Neural progenitor cell (in vitro differentiated cells): ENCODE data around the gene PMPCA. TPM values are rescaled to one million over a fixed set of nuclear protein-coding genes. Genes with fewer than 3 reads are reported as not detected.

Experiments used
- DNase-seq: peaks from one replicate; pipeline ENCODE4 v3.0.0-alpha.2; 2016; ENCODE audit warnings: low spot score
- H2AFZ ChIP-seq: fragments of 200-600 bp; sonication (generic); replicated peaks from 2 replicates; pipeline ENCODE4 v1.6.1; 2016; ENCODE audit warnings: antibody characterized with exemption
- H3F3A ChIP-seq: fragments of 200-600 bp; sonication (generic); 2 replicates; pipeline ENCODE4 v1.6.1; 2016; ENCODE audit warnings: antibody characterized with exemption, low read depth
- H3K27ac ChIP-seq: fragments of 200-600 bp; sonication (generic); 2 replicates; pipeline ENCODE4 v1.5.1; 2016; ENCODE audit warnings: mild to moderate bottlenecking
- H3K27me3 ChIP-seq: fragments of 200-600 bp; sonication (generic); 2 replicates; pipeline ENCODE4 v1.6.1; 2016; ENCODE audit warnings: mild to moderate bottlenecking, moderate library complexity
- H3K36me3 ChIP-seq: fragments of 200-600 bp; sonication (generic); 2 replicates; pipeline ENCODE4 v1.5.1; 2016
- H3K4me1 ChIP-seq: fragments of 200-600 bp; sonication (generic); 2 replicates; pipeline ENCODE4 v1.6.1; 2016; ENCODE audit warnings: mixed run types
- H3K4me2 ChIP-seq: fragments of 200-600 bp; sonication (generic); 2 replicates; pipeline ENCODE4 v1.6.1; 2016
- H3K4me3 ChIP-seq: fragments of 200-600 bp; sonication (generic); 2 replicates; pipeline ENCODE4 v1.5.1; 2016
- H3K79me2 ChIP-seq: fragments of 200-600 bp; sonication (generic); 2 replicates; pipeline ENCODE4 v1.6.1; 2016; ENCODE audit warnings: low read depth
- H3K9ac ChIP-seq: fragments of 200-600 bp; sonication (generic); 2 replicates; pipeline ENCODE4 v1.6.1; 2016
- H3K9me3 ChIP-seq: fragments of 200-600 bp; sonication (generic); 2 replicates; pipeline ENCODE4 v1.5.1; 2016; ENCODE audit warnings: low read depth
- H4K20me1 ChIP-seq: fragments of 200-600 bp; sonication (generic); 2 replicates; pipeline ENCODE4 v1.6.1; 2016; ENCODE audit warnings: low read depth
- H3K27ac Mint-ChIP-seq: 3 replicates; pipeline ENCODE4 v1.8.0; 2021; ENCODE audit warnings: mixed read lengths
- H3K27me3 Mint-ChIP-seq: 2 replicates; pipeline ENCODE4 v1.8.0; 2022; ENCODE audit warnings: low read depth, mild to moderate bottlenecking, inconsistent platforms, moderate library complexity, mixed read lengths; ENCODE audit not compliant: insufficient read depth
- H3K36me3 Mint-ChIP-seq: 3 replicates; pipeline ENCODE4 v1.8.0; 2021; ENCODE audit warnings: mixed read lengths
- H3K4me1 Mint-ChIP-seq: 3 replicates; pipeline ENCODE4 v1.8.0; 2021; ENCODE audit warnings: mixed read lengths
- H3K4me3 Mint-ChIP-seq: 3 replicates; pipeline ENCODE4 v1.8.0; 2021; ENCODE audit warnings: mild to moderate bottlenecking, moderate library complexity, mixed read lengths
- H3K9me3 Mint-ChIP-seq: 3 replicates; pipeline ENCODE4 v1.8.0; 2020; ENCODE audit warnings: mixed read lengths
- EZH2 ChIP-seq: fragments of 200-600 bp; sonication (generic); IDR thresholded peaks from 2 replicates; pipeline ENCODE4 v1.6.1; 2017; ENCODE audit warnings: antibody characterized with exemption, mild to moderate bottlenecking, moderate library complexity
- EZH2phosphoT487 ChIP-seq: fragments of 200-600 bp; sonication (generic); IDR thresholded peaks from 2 replicates; pipeline ENCODE4 v1.6.1; 2017; ENCODE audit warnings: antibody characterized with exemption
- total RNA-seq: library from RNA; depleted of rRNA; stranded (reverse); fragments of >200 nt; gene quantifications from 2 replicates; pipeline ENCODE4 v1.2.3, GENCODE V29; 2015; ENCODE audit warnings: low replicate concordance
- TF ChIP-seq, protein P1 (sequence below): fragments of 200-600 bp; sonication (generic); IDR thresholded peaks from 2 replicates; pipeline ENCODE4 v1.5.1; 2017; ENCODE audit warnings: antibody characterized with exemption, mild to moderate bottlenecking

The PMPCA gene
- total RNA-seq, 1 donor from 2014 or later, result 51.3 TPM

DNA sequence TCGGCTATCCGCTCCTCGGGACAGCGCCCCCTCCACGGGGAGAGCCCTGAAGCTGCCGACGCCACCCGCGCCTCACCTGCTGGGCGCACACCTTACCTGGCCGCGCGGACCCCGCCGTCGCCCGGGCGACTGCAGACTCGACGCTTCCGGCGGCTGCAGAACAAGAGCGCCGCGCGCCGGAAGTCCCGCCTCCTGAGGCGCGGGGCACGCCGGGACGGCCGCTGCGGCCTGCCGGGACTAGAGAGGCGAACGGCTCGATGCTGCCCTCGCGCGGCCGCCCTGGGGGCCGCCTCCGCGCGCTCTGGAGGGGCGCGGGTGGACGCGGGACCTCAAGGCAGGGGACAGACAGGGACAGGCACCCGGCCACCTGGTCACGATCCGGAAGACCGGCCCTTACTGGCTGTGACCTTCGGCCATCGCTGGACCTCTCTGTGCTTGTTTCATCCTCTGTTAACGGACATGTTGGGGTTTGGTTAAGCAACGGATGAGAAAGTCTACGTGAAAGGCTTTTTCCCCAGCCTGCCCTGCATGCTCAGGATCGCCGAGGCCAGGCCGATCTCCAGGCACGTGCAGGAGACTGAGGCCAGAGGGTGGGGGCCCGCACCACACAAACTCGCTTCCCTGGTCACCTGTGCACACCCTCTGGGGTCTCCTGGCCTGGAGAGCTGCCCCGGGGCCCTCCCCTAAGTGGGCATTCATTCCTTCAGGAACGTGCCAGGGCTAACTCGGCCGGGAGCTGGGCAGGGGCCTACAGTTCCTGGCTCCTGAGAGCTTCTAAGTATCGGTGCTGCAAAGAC lies 10.2 kb upstream of the PMPCA start, which contains the start of gene SNAPC4:
TSS of gene SNAPC4 (minus strand) at position 133 of the 797 bp plus-strand sequence. CDS start 1,742 bp downstream, outside the sequence.
- H3K36me3 ChIP-seq, result no peaks in the 10 kb centered on the region

DNA sequence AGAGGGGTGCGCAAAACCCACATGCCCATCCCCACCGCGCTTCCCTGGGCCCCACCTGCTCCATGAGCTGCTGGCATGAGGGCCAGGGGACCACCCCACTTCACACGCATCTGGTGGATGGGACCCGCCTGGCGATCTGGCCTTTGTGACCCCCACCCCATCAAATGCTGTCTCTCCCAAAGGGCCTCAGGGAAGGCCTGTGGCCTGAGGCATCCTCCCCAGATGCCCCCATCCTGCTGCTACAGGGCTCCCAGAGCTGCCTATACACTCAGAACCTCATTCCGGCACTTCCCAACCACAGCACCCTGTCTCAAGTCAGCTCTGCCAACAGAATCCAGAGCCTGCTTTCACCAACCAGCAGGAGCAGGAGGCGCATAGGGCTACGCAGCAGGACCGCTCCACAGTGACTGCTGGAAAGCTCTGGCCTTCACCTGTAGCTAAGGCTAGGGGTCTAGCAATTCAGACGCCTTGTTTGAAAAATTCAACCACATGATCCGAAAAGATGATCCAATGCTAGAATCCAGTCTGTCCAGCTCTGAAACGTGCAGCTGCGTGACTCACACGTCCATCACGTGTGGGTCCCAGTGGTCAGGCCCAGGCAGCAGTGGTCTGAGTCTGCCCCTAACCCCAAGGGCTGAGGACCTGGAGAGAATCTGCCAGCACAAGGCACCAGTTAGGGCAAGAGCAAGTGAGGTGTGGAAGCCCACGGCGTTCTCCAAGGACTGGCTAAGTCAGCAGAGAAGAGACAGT lies 9.1 kb upstream of the PMPCA start:
- peaks cover 24% of the 10 kb centered on the region for H3K79me2 ChIP-seq
- peaks cover 18% of the 10 kb centered on the region for H3F3A ChIP-seq
- Mint-ChIP-seq H3K27ac (no peak overlapping the region), H3K36me3 (peaks cover 20% of the 10 kb centered on the region), H3K4me1 (peaks cover 14% of the 10 kb centered on the region), H3K9me3 (no peaks in the 10 kb centered on the region), H3K27me3 (peaks cover 7% of the 10 kb centered on the region), H3K4me3 (peak overlapping the region; percentile 50)
- TF ChIP-seq EZH2 (no peak), EZH2phosphoT487 (no peak)
- TF ChIP-seq, protein P1, sequence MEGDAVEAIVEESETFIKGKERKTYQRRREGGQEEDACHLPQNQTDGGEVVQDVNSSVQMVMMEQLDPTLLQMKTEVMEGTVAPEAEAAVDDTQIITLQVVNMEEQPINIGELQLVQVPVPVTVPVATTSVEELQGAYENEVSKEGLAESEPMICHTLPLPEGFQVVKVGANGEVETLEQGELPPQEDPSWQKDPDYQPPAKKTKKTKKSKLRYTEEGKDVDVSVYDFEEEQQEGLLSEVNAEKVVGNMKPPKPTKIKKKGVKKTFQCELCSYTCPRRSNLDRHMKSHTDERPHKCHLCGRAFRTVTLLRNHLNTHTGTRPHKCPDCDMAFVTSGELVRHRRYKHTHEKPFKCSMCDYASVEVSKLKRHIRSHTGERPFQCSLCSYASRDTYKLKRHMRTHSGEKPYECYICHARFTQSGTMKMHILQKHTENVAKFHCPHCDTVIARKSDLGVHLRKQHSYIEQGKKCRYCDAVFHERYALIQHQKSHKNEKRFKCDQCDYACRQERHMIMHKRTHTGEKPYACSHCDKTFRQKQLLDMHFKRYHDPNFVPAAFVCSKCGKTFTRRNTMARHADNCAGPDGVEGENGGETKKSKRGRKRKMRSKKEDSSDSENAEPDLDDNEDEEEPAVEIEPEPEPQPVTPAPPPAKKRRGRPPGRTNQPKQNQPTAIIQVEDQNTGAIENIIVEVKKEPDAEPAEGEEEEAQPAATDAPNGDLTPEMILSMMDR, result no peak
- no peaks in the 10 kb centered on the region for H3K4me1 ChIP-seq
- peaks cover 20% of the 10 kb centered on the region for H4K20me1 ChIP-seq
- H3K4me3 ChIP-seq, result no peak overlapping the region
- no peak overlapping the region for H3K4me2 ChIP-seq
- H3K36me3 ChIP-seq, result peaks cover 3% of the 10 kb centered on the region
- DNase-seq, result no peak
- H2AFZ ChIP-seq, result no peak overlapping the region
- no peaks in the 10 kb centered on the region for H3K9me3 ChIP-seq
- H3K9ac ChIP-seq, result no peak overlapping the region
- no peaks in the 10 kb centered on the region for H3K27me3 ChIP-seq
- no peak overlapping the region for H3K27ac ChIP-seq

More for the DNA sequence above, 10.2 kb upstream of the PMPCA start, which contains the start of gene SNAPC4:
- peak within 1 kb of the TSS; percentile 39 for H3K27ac Mint-ChIP-seq
- Histone ChIP-seq H3K4me2 (peak within 1 kb of the TSS; percentile 85), H3K9me3 (no peaks in the 10 kb centered on the region), H2AFZ (peak within 1 kb of the TSS; percentile 51), H3K79me2 (peaks cover 24% of the 10 kb centered on the region), H3K27ac (no peak within 1 kb of the TSS), H3K27me3 (no peaks in the 10 kb centered on the region), H4K20me1 (peaks cover 20% of the 10 kb centered on the region), H3K4me1 (no peaks in the 10 kb centered on the region), H3K9ac (peak within 1 kb of the TSS; percentile 84), H3F3A (peaks cover 18% of the 10 kb centered on the region), H3K4me3 (peak within 1 kb of the TSS; percentile 99)
- TF ChIP-seq, protein P1, result peak; percentile 90
- peak; percentile 35 for TF ChIP-seq EZH2
- no peak for TF ChIP-seq EZH2phosphoT487
- DNase-seq, result peak; percentile 96
- H3K36me3 Mint-ChIP-seq, result peaks cover 20% of the 10 kb centered on the region
- H3K9me3 Mint-ChIP-seq, result no peaks in the 10 kb centered on the region
- peak within 1 kb of the TSS; percentile 92 for H3K4me3 Mint-ChIP-seq
- peaks cover 14% of the 10 kb centered on the region for H3K4me1 Mint-ChIP-seq
- H3K27me3 Mint-ChIP-seq, result peaks cover 7% of the 10 kb centered on the region

DNA sequence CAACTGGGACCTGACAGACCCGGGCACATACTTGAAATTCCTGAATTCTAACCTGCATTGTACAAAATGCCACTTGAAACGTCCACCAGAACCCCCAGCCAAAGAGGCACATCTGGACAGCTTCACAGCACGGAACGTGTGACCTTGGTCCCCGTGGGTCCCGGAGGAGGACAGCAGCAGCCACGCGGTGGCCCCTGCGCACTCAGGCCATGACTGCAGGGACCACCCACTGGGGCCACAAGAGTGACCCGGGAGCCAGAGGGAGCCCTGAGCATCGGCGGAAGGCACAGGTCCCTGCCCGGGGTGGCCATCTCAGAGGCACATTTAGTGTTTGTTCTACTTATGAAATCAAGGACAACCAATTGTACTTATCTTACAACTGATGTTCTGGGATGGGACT lies 8.4 kb upstream of the PMPCA start:
- Histone ChIP-seq H4K20me1 (peaks cover 17% of the 10 kb centered on the region), H3K79me2 (peaks cover 24% of the 10 kb centered on the region), H3K27me3 (no peaks in the 10 kb centered on the region), H3K4me1 (no peaks in the 10 kb centered on the region), H3K9ac (no peak overlapping the region), H3K9me3 (no peaks in the 10 kb centered on the region), H3K36me3 (peaks cover 3% of the 10 kb centered on the region), H3K4me2 (no peak overlapping the region), H3K4me3 (no peak overlapping the region), H3K27ac (no peak overlapping the region), H2AFZ (no peak overlapping the region), H3F3A (peaks cover 18% of the 10 kb centered on the region)
- TF ChIP-seq EZH2phosphoT487 (no peak), EZH2 (no peak)
- TF ChIP-seq, protein P1, result no peak
- peaks cover 16% of the 10 kb centered on the region for H3K36me3 Mint-ChIP-seq
- no peak for DNase-seq
- H3K4me1 Mint-ChIP-seq, result peaks cover 14% of the 10 kb centered on the region
- H3K4me3 Mint-ChIP-seq, result no peak overlapping the region
- peaks cover 10% of the 10 kb centered on the region for H3K27me3 Mint-ChIP-seq
- H3K27ac Mint-ChIP-seq, result no peak overlapping the region
- H3K9me3 Mint-ChIP-seq, result no peaks in the 10 kb centered on the region
